IMR-90 (cell line): Measurements from ENCODE around the gene PEAK1. TPM values are rescaled to one million over a fixed set of nuclear protein-coding genes. Genes with fewer than 3 reads are reported as not detected.

Experiments used
- ATAC-seq: fragments of 200-7000 bp; cut with Tn5 transposase; 2 replicates; pipeline ENCODE4 v1.9.1; 2020; ENCODE audit warnings: low read depth, mild to moderate bottlenecking, moderate library complexity
- BruUV-seq: library from RNA; stranded (reverse); fragments of 400-500 nt; replicated peaks from 2 replicates; lab custom pipeline; 2021; lab: Mats Ljungman, UMichigan
- CTCF ChIA-PET: fragments of 300-600 bp; formaldehyde crosslinking; extraction: SDS; loops from one replicate; lab custom pipeline; 2021; ENCODE audit warnings: antibody characterized with exemption; lab: Yijun Ruan, JAX
- POLR2A ChIA-PET: fragments of 300-600 bp; sonication (Branson Sonifier 250); formaldehyde crosslinking; loops from one replicate; lab custom pipeline; 2022; ENCODE audit warnings: antibody characterized with exemption; ENCODE audit not compliant: unreplicated experiment; lab: Charles Lee
- DNase-seq: peaks from one replicate; pipeline ENCODE4 v3.0.0; 2013
- H2AFZ ChIP-seq: replicated peaks from 2 replicates; pipeline ENCODE3; 2013; ENCODE audit warnings: low read length, mild to moderate bottlenecking; ENCODE audit not compliant: poor library complexity
- H2AK5ac ChIP-seq: 2 replicates; pipeline ENCODE4 v1.6.1; 2013; ENCODE audit warnings: low read depth, low read length, inconsistent platforms
- H2AK9ac ChIP-seq: replicated peaks from 2 replicates; pipeline ENCODE3; 2013; ENCODE audit warnings: mild to moderate bottlenecking, low read depth, low read length, moderate library complexity; ENCODE audit not compliant: poor library complexity
- H2BK120ac ChIP-seq: 2 replicates; pipeline ENCODE4 v1.6.1; 2013; ENCODE audit warnings: low read depth, low read length, inconsistent platforms
- H2BK15ac ChIP-seq: 3 replicates; pipeline ENCODE4 v1.6.1; 2013; ENCODE audit warnings: low read depth, low read length, inconsistent platforms
- H2BK20ac ChIP-seq: 2 replicates; pipeline ENCODE4 v1.6.1; 2013; ENCODE audit warnings: low read depth, mild to moderate bottlenecking, inconsistent platforms, low read length, moderate library complexity
- H2BK5ac ChIP-seq: 2 replicates; pipeline ENCODE4 v1.6.1; 2013; ENCODE audit warnings: mild to moderate bottlenecking, low read depth, low read length, inconsistent platforms; ENCODE audit not compliant: poor library complexity, severe bottlenecking
- H3K14ac ChIP-seq: replicated peaks from 2 replicates; pipeline ENCODE4 v1.6.1; 2013; ENCODE audit warnings: low read depth, low read length, inconsistent platforms
- H3K18ac ChIP-seq: 2 replicates; pipeline ENCODE4 v1.6.1; 2013; ENCODE audit warnings: low read depth, low read length, control low read depth
- H3K23ac ChIP-seq: 2 replicates; pipeline ENCODE4 v1.6.1; 2013; ENCODE audit warnings: low read depth, low read length, inconsistent platforms
- H3K27ac ChIP-seq: 2 replicates; pipeline ENCODE4 v1.5.1; 2013; ENCODE audit warnings: mild to moderate bottlenecking, control low read depth, low read length; ENCODE audit not compliant: insufficient read depth
- H3K27me3 ChIP-seq: 2 replicates; pipeline ENCODE4 v1.6.1; 2013; ENCODE audit warnings: low read length; ENCODE audit not compliant: control insufficient read depth, insufficient read depth
- H3K36me3 ChIP-seq: 2 replicates; pipeline ENCODE4 v1.6.1; 2013; ENCODE audit warnings: low read length, mixed read lengths; ENCODE audit not compliant: control insufficient read depth, insufficient read depth
- H3K4ac ChIP-seq: 2 replicates; pipeline ENCODE4 v1.6.1; 2013; ENCODE audit warnings: low read depth, low read length, inconsistent platforms
- H3K4me1 ChIP-seq: 2 replicates; pipeline ENCODE4 v1.6.1; 2013; ENCODE audit warnings: low read length, mixed read lengths; ENCODE audit not compliant: control insufficient read depth, insufficient read depth
- H3K4me2 ChIP-seq: 2 replicates; pipeline ENCODE4 v1.6.1; 2013; ENCODE audit warnings: low read depth, mild to moderate bottlenecking, control low read depth, low read length, moderate library complexity
- H3K4me3 ChIP-seq: 2 replicates; pipeline ENCODE4 v1.5.1; 2013; ENCODE audit warnings: low read depth, mild to moderate bottlenecking, control low read depth, low read length, moderate library complexity; ENCODE audit not compliant: insufficient read depth
- H3K56ac ChIP-seq: 2 replicates; pipeline ENCODE4 v1.6.1; 2013; ENCODE audit warnings: low read length, inconsistent platforms; ENCODE audit not compliant: insufficient read depth; ENCODE audit errors: extremely low read depth
- H3K79me1 ChIP-seq, 2 experiments: 2 replicates each; pipeline ENCODE4 v1.6.1; 2013; ENCODE audit warnings: low read length in 2 of 2, inconsistent platforms in 1 of 2, low read depth in 1 of 2
- H3K9ac ChIP-seq: 2 replicates; pipeline ENCODE4 v1.6.1; 2013; ENCODE audit warnings: low read depth, low read length, control low read depth
- H3K9me1 ChIP-seq: 2 replicates; pipeline ENCODE4 v1.6.1; 2013; ENCODE audit warnings: low read length, inconsistent platforms; ENCODE audit not compliant: insufficient read depth
- H3K9me3 ChIP-seq: 2 replicates; pipeline ENCODE4 v1.6.1; 2013; ENCODE audit warnings: low read length; ENCODE audit not compliant: control insufficient read depth, insufficient read depth
- H4K20me1 ChIP-seq: 2 replicates; pipeline ENCODE4 v1.6.1; 2013; ENCODE audit warnings: low read length, inconsistent platforms; ENCODE audit not compliant: insufficient read depth
- H4K5ac ChIP-seq: 2 replicates; pipeline ENCODE4 v1.6.1; 2013; ENCODE audit warnings: mild to moderate bottlenecking, low read depth, low read length, control low read depth
- H4K8ac ChIP-seq, 2 experiments: 2 replicates each; pipeline ENCODE4 v1.6.1; 2013; ENCODE audit warnings: low read depth in 2 of 2, low read length in 2 of 2, control low read depth in 1 of 2, inconsistent platforms in 1 of 2
- H4K91ac ChIP-seq: 2 replicates; pipeline ENCODE4 v1.6.1; 2013; ENCODE audit warnings: low read depth, low read length, inconsistent platforms; ENCODE audit not compliant: insufficient read depth
- CTCF ChIP-seq: conservative IDR thresholded peaks from 2 replicates; pipeline ENCODE4 v1.5.1; 2012; ENCODE audit warnings: mild to moderate bottlenecking, low read depth, low read length, improper control_type of control experiment
- MAFK ChIP-seq: IDR thresholded peaks from 2 replicates; pipeline ENCODE4 v1.6.1; 2012; ENCODE audit warnings: low read depth, low read length, improper control_type of control experiment
- RFX5 ChIP-seq: IDR thresholded peaks from 2 replicates; pipeline ENCODE4 v1.8.0; 2012; ENCODE audit warnings: low read depth, mild to moderate bottlenecking, low read length, moderate library complexity
- USF2 ChIP-seq: fragments of 150-350 bp; IDR thresholded peaks from 2 replicates; pipeline ENCODE4 v1.6.1; 2017; ENCODE audit warnings: mild to moderate bottlenecking, antibody characterized with exemption, low read length, low read depth
- whole genome bisulfite sequencing, 2 experiments: methylation state at CpG; one replicate each; pipeline versions ENCODE4 v1.1.5 to v1.1.7; 2013; ENCODE audit warnings: missing lambda C conversion rate in 2 of 2; ENCODE audit not compliant: insufficient read length in 1 of 2; ENCODE audit errors: extremely low coverage in 2 of 2; 5-methylcytosine and 5-hydroxymethylcytosine counted together
- dilution Hi-C: fragments of 300-500 bp; cut with HindIII; formaldehyde crosslinking; loops from one replicate; pipeline ENCODE4 v1.14.3; 2018; ENCODE audit warnings: low sequenced_read_pairs; ENCODE audit not compliant: unreplicated experiment
- in situ Hi-C: fragments of 300-500 bp; cut with MboI; formaldehyde crosslinking; loops from 3 replicates; pipeline ENCODE4 v1.14.3; 2019; ENCODE audit warnings: low sequenced_read_pairs, inconsistent platforms, mixed read lengths
- intact Hi-C: fragments of 100-400 bp; cut with micrococcal nuclease; formaldehyde crosslinking; loops from 2 replicates; pipeline ENCODE4 v1.10.0; 2022
- polyA plus RNA-seq, 3 experiments: library from polyadenylated mRNA; depleted of rRNA; stranded (reverse); fragments of >200 nt; gene quantifications; 2 replicates each; pipeline ENCODE4 v1.2.3, GENCODE V29; 2012; ENCODE audit warnings: low replicate concordance in 1 of 3
- total RNA-seq: library from RNA; depleted of rRNA; stranded (reverse); fragments of >200 nt; gene quantifications from 2 replicates; pipeline ENCODE4 v1.2.3, GENCODE V29; 2012

The PEAK1 gene
- total and polyA plus RNA-seq, 2 of the 4 experiments (the other 2 are of a cell fraction) = 21.5 to 43.9 TPM

GRCh38 chr15:77135181-77135580 is 284.7 kb downstream of the PEAK1 start:
- BruUV-seq = no TSS peak
- no peak overlapping the region for H3K4me3 ChIP-seq
- H2AFZ ChIP-seq = no peak overlapping the region
- CTCF ChIA-PET = no interaction called here
- no peak overlapping the region for H3K18ac ChIP-seq
- no peak for TF ChIP-seq CTCF
- no peak for TF ChIP-seq MAFK
- TF ChIP-seq RFX5 = no peak
- no peak for TF ChIP-seq USF2
- no peak overlapping the region for H4K8ac ChIP-seq
- no peak overlapping the region for H2AK9ac ChIP-seq
- no peak overlapping the region for H2AK5ac ChIP-seq
- H3K36me3 ChIP-seq = peaks cover 26% of the 10 kb centered on the region
- peaks cover 6% of the 10 kb centered on the region for H3K9me1 ChIP-seq
- ATAC-seq (no peak), DNase-seq (no peak)
- no peak overlapping the region for H2BK5ac ChIP-seq
- H3K27ac ChIP-seq = no peak overlapping the region
- no peak overlapping the region for H3K4me2 ChIP-seq
- no peak overlapping the region for H2BK15ac ChIP-seq
- no peaks in the 10 kb centered on the region for H3K27me3 ChIP-seq
- H3K79me1 ChIP-seq = peaks cover 22 to 36% of the 10 kb centered on the region in 2 experiments
- no peaks in the 10 kb centered on the region for H3K9me3 ChIP-seq
- H2BK120ac ChIP-seq = no peak overlapping the region
- H3K4ac ChIP-seq = no peak overlapping the region
- H3K9ac ChIP-seq = no peak overlapping the region
- dilution Hi-C loops (no loop called here), intact Hi-C loops (no loop called here), in situ Hi-C loops (no loop called here)
- H3K14ac ChIP-seq = no peak overlapping the region
- no peak overlapping the region for H4K5ac ChIP-seq
- H4K20me1 ChIP-seq = no peaks in the 10 kb centered on the region
- H3K23ac ChIP-seq = no peak overlapping the region
- H2BK20ac ChIP-seq = no peak overlapping the region
- POLR2A ChIA-PET = no interaction called here
- WGBS, 2 experiments = no CpG with 5 or more reads among the region's 4 CpGs
- no peak overlapping the region for H4K91ac ChIP-seq
- no peaks in the 10 kb centered on the region for H3K4me1 ChIP-seq
- no peak overlapping the region; the same call in 1 of the 2 replicates for H3K56ac ChIP-seq
